ENCODE results near the gene ISY1. TPM values are rescaled to one million over a fixed set of nuclear protein-coding genes. Genes with fewer than 3 reads are reported as not detected.

ISY1 gene
- total and polyA plus RNA-seq, 2 donors (not counting 1 experiment from before 2014, with no cell fraction given), result 26.4 to 49.6 TPM

GRCh38 chr3:129120254-129121004, 40.4 kb downstream of the ISY1 start:
- Mint-ChIP-seq H3K27ac (peak overlapping the region; percentile 84), H3K9me3 (ENCODE audit: insufficient read depth) (no peaks in the 10 kb centered on the region), H3K4me3 (peak overlapping the region; percentile 88), H3K4me1 (peaks cover 53% of the 10 kb centered on the region), H3K27me3 (no peaks in the 10 kb centered on the region)
- peak overlapping the region; percentile 98 for H3K4me2 ChIP-seq (replicated peaks; ENCODE audit: low read depth, low read length, poor library complexity, severe bottlenecking)
- peak overlapping the region; percentile 61 to 62 for H3K27ac ChIP-seq (ENCODE audit: low read length in 2 of 2)
- DNase-seq (peak; percentile 93), ATAC-seq (ENCODE audit: low read depth) (peak; percentile 61)
- TF ChIP-seq EZH2 (IDR thresholded peaks at IDR 0.05; ENCODE audit: borderline replicate concordance, insufficient read depth, low read depth, low read length, poor library complexity, severe bottlenecking), result no peak
- peak; percentile 30 for TF ChIP-seq CTCF (IDR thresholded peaks at IDR 0.05)
- POLR2A ChIA-PET, result interaction anchor here (0.6 to 1.6 kb wide), 9 partner anchors 17 to 196 kb away, joined by 3 to 6 read pairs (median 3); partner anchors contain the start of genes CNBP and COPG1
- H3K4me1 ChIP-seq (ENCODE audit: control insufficient read depth in 2 of 2, insufficient read depth in 2 of 2, low read length in 2 of 2), result peaks cover 42 to 46% of the 10 kb centered on the region in 2 donors
- intact Hi-C loops (cut with micrococcal nuclease), result loop anchor here (1.0 to 5.0 kb wide), 8 partner anchors 41 to 457 kb away; partner anchors contain the start of genes COPG1 and ISY1
- WGBS (ENCODE audit: insufficient coverage), result 2% methylated on average over 13 of the region's 18 CpGs
- CTCF ChIA-PET, result interaction anchor here (1.2 to 4.3 kb wide), 8 partner anchors 42 to 150 kb away, joined by 4 to 32 read pairs (median 6); partner anchors contain the start of genes COPG1 and ISY1
- H3K4me3 ChIP-seq (ENCODE audit: control extremely low read depth in 1 of 5, extremely low read depth in 1 of 5, insufficient read depth in 1 of 5, low read depth in 2 of 5, low read length in 4 of 5), result peak overlapping the region; percentile 68 to 81 (median 76)
- peak overlapping the region; percentile 60 for H2AFZ ChIP-seq (ENCODE audit: insufficient read depth, low read depth, low read length, poor library complexity, severe bottlenecking)
- H3K79me2 ChIP-seq (ENCODE audit: control insufficient read depth, insufficient read depth, low read length), result peaks cover 41% of the 10 kb centered on the region
- peak overlapping the region; percentile 80 for H3K9ac ChIP-seq (ENCODE audit: low read length)
- H4K20me1 ChIP-seq (ENCODE audit: control insufficient read depth, insufficient read depth, low read length, poor library complexity, severe bottlenecking), result peaks cover 31% of the 10 kb centered on the region
- no peaks in the 10 kb centered on the region for H3K9me3 ChIP-seq (ENCODE audit: control extremely low read depth in 1 of 3, control insufficient read depth in 2 of 3, insufficient read depth in 1 of 3, low read length in 2 of 3)
- peaks cover 4% of the 10 kb centered on the region in 2 experiments for H3K36me3 ChIP-seq (replicated peaks in 1 of 2; ENCODE audit: control extremely low read depth in 1 of 2, control insufficient read depth in 1 of 2, extremely low read depth in 1 of 2, insufficient read depth in 2 of 2, low read length in 1 of 2)
- H3K27me3 ChIP-seq (replicated peaks in 1 of 4; ENCODE audit: control extremely low read depth in 1 of 4, control insufficient read depth in 3 of 4, insufficient read depth in 4 of 4, low read length in 3 of 4), result no peaks in the 10 kb centered on the region

Measured in B cell (primary cell).